ENCODE measurements around the gene APOL4.

DNA sequence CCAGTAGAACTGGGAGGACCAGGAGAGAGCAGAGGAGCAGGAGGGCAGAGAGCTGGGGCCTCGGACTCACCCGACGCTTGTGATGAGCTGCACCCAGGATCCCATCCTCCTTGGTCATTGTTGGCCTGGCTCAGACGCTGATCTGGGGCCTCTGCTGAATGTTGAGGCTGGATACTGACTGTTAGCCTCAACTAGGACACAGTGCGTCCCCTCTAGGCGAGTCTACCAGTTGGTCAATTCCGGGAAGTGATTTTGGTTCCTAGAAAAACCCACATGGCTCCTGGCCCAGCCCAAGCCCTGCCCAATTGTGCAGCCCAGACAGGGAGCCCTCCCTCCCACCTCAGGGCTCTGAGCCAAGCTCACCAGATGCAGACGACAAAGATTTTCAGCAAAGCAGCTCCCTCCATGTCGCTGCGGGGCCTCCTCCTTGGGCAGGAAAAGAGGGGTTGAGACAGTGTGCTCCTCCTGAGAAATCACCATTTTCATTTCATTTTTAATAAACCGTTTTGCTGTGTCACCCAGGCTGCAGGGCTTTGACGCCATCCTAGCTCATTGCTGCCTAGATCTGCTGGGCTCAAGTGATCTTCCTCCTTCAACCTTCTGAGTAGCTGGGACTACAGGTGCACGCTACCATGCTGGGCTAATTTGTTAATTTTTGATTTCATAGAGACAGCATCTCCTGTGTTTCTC, at the start of gene APOL4:
- TF ChIP-seq, protein P1, sequence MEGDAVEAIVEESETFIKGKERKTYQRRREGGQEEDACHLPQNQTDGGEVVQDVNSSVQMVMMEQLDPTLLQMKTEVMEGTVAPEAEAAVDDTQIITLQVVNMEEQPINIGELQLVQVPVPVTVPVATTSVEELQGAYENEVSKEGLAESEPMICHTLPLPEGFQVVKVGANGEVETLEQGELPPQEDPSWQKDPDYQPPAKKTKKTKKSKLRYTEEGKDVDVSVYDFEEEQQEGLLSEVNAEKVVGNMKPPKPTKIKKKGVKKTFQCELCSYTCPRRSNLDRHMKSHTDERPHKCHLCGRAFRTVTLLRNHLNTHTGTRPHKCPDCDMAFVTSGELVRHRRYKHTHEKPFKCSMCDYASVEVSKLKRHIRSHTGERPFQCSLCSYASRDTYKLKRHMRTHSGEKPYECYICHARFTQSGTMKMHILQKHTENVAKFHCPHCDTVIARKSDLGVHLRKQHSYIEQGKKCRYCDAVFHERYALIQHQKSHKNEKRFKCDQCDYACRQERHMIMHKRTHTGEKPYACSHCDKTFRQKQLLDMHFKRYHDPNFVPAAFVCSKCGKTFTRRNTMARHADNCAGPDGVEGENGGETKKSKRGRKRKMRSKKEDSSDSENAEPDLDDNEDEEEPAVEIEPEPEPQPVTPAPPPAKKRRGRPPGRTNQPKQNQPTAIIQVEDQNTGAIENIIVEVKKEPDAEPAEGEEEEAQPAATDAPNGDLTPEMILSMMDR (optimal IDR thresholded peaks at IDR 0.05 in 1 of 3, IDR thresholded peaks at IDR 0.05 in 1 of 3, conservative IDR thresholded peaks at IDR 0.05 in 1 of 3; ENCODE audit: extremely low read depth in 1 of 3, insufficient read depth in 2 of 3, low read length in 3 of 3): no peak
- TF ChIP-seq EZH2 (IDR thresholded peaks at IDR 0.05; ENCODE audit: low read length): no peak

Measured in keratinocyte (primary cell).